Sciatic nerve (tissue), 2 donors: ENCODE data around the gene SNAP25. TPM values are rescaled to one million over a fixed set of nuclear protein-coding genes. Genes with fewer than 3 reads are reported as not detected.

Experiments
- ATAC-seq: fragments of 200-7000 bp; cut with Tn5 transposase; one replicate; pipeline ENCODE4 v1.9.1; 2020; ENCODE audit warnings: mild to moderate bottlenecking, moderate library complexity
- DNase-seq: peaks from one replicate; pipeline ENCODE4 v3.0.0-alpha.2; 2020; ENCODE audit warnings: low spot score
- intact Hi-C: fragments of 100-400 bp; cut with DNase I; formaldehyde crosslinking; loops from one replicate; pipeline ENCODE4 v1.14.2; 2022
- total RNA-seq: library from RNA; stranded (reverse); fragmentation: NEBNext Ultra II Directional; extraction: Animal tissue kit (Norgen Biotek cat#: 25700); gene quantifications from one replicate; pipeline ENCODE4 v1.2.1, GENCODE V29; 2021
- donor health status: DM: no; HTN: no; CAD: no.
- donor health status: DM: no; HTN: no; CAD: no.

Gene SNAP25
- total RNA-seq, 1 donor from 2014 or later, result 2.5 TPM

DNA sequence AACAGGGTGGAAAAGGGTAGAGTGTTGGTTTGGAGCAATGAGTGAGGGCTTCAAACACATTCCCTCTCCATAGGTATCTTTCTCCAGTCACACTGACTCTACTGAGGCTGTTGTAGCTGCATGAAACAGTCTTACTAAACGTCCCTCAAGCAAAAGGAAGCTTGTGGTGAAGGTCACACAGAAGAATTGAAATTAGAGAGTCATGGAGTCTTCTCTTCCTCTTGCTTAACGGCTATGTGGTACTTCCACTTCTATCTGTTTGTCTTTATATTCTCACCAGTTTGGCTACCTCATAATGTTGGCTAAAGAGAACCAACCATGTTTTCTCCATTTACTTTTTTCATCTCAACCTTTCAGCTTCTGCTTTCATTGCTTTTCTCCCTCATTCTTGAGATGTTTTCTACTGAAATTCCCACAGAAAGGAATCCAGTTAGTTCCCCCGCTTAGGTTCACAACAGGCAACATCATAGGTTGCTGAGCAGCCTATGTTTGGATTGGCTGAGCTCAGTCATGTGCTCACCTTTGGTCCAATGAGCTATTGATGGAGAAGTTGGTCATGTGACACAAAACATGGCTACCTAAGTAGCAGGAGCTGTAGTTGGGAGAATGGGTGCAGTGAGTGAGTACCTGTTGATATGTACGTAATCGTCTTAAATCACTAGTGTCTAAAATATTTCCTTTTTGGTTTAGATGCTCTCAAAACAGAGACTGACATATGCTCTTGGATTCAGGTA lies 99.8 kb downstream of the SNAP25 start:
- DNase-seq (no peak), ATAC-seq (no peak)
- intact Hi-C loops, result no loop called here

GRCh38 chr20:10319855-10320254 lies 101.2 kb downstream of the SNAP25 start:
- DNase-seq (no peak), ATAC-seq (no peak)
- intact Hi-C loops, result no loop called here

- ATAC-seq (peak; percentile 75), DNase-seq (no peak)
- intact Hi-C loops, result no loop called here
Observed at GRCh38 chr20:10321138-10321717, 102.6 kb downstream of the SNAP25 start.

DNA sequence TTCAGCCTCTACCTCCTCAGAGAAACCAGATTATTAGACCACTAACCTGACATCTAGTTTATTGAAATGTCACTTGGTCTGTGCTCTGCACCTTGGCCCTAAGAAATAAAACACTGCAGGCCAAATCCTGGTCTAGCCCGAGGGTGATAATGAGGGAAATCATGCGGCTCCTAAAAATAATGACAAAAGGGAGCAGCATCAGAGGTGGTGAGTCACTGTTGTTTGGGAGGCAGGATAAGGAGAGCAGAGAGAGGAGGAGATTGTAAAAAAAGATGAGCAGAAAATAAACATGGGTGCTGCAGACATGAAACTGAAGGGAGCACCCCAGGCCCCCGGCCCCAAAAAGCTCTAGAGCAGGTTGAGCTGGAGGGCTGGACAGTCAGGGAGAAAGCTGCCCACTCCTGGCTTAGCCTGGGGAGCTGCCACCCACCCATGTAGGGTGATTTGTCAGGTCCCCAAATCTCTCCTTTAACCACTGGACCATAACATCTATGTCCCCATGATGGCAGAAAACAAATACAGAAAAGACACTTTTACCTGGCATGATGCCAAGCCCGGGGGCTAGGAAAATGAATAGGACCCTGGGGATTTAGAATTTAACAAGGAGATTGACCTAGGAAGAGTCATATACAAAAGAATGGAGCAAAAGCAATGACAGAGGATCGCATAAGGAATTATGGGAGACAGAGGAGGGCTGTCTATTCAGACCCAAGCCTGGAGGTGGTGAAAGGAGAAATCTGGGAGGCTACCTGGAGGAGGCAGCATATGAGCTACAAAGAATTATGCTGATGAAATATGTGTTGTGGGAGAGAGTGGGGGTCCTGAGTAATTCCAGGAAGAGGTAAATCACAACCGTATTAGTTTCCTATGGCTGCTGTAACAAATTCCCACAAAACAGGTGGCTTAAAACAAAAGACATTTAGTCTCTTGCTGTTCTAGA lies 103.7 kb downstream of the SNAP25 start:
- intact Hi-C loops, result no loop called here
- DNase-seq (no peak), ATAC-seq (peak; percentile 43)

GRCh38 chr20:10323729-10324128 lies 105.1 kb downstream of the SNAP25 start:
- ATAC-seq (no peak), DNase-seq (no peak)
- intact Hi-C loops, result no loop called here

GRCh38 chr20:10324198-10324847 lies 105.7 kb downstream of the SNAP25 start:
- peak; percentile 57 for ATAC-seq

GRCh38 chr20:10328897-10329255 lies 110.2 kb downstream of the SNAP25 start:
- intact Hi-C loops, result no loop called here
- DNase-seq (no peak), ATAC-seq (no peak)

More at GRCh38 chr20:10324198-10324847, 105.7 kb downstream of the SNAP25 start:
- no peak for DNase-seq
- intact Hi-C loops, result no loop called here

DNA sequence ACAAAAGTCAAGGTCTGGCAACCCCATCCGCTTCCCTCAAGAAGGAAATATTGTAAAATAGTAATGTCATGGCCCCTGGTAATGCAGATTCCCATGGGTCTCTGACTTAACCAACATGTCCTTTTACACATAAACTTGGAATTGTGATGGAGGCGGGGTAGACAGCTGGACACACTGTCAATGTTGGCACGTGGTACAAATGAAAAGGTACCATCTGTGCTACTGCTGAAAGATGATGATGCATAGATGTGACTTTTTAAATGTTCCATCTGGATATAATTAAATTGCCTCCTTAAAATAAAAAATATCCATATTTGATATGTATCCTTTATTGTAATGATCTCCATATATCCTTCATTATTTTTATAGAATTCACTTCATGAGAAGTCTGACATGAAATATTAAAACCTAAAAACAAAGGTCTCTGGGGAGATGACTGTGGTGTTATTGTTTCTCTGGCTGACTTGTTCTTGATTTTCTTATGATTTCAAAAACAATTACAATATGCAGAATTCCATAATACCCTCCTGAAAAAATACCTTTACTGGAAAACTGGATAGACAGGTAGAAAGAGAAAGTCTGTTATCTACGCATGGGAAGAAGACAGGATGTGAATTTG lies 110.9 kb downstream of the SNAP25 start:
- DNase-seq, result no peak
- no peak for ATAC-seq
- intact Hi-C loops, result no loop called here

- ATAC-seq (no peak), DNase-seq (no peak)
- intact Hi-C loops, result no loop called here
Observed at GRCh38 chr20:10330071-10330470, 111.4 kb downstream of the SNAP25 start.

DNA sequence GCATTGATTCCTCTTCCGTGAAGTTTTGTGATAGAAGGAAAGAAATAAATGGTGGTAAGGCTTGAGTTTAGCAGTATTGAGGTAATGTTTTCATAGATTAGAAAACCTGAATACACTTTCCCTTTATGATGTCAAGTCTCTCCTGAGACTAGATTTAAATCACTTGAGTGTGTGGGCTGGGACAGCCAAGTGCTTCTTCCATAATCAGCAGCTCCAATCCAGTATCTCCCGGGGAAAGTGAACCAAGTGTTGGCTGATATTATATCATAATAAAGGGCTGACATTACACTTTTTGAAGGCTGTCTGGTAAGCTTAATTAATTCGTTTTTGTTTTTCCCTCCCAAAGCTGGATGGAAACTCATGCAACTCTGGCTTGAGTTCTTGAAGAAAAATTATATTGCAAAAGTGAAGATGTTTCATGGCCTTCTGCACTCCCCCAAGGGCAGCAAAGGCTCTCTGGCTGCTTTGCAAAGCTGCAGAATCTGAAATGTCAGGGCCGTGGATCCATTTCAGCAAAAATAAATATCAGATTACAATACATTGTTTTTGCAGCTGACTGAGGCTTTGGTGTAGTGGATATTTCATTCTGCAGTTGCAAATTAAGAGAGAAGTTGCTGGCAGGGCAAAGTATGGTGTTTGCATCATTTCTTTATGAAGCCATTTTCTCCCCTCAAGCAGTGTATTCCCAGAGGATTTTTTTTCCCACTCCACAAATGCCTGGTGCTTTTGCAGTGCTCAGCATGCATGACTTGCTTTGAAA lies 114.2 kb downstream of the SNAP25 start:
- ATAC-seq (peak; percentile 82), DNase-seq (no peak)
- intact Hi-C loops, result no loop called here

- no peak for DNase-seq
- intact Hi-C loops, result no loop called here
- peak; percentile 78 for ATAC-seq
Observed at GRCh38 chr20:10336959-10337729, 118.5 kb downstream of the SNAP25 start.

DNA sequence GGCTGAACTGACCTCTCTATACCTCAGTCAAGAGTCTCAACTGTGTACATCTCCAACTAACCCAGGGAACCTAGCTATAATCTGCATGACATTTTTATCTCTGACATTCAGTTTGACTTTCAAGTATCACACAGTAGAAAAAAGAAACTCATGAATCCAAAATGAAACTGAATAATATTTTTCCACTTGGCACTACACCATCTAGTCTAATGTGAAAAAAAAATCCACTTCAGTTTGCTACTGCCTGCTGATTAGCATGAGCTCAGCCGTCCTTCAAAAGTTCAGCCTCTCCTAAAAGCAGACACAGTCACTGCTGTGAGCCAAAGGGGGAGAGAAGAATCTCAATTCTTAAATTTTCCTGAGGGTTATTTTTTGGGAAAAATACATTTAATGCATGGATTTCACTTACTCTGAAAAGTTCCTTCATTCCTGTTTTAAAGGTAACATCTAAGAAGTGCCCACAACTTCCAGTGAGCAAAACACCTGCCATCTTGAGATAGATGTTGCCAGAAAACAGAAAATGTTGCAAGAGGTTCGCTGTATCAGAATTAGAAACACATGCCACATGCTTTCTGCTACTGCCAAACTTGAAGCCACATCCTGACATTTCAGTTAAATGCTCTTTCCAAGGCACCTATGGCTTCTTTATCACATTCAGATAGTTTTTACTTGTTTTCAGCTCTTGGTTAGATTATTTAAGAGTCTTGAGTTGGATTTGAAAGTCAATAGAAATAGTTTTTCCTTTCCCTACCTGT lies 120.0 kb downstream of the SNAP25 start:
- ATAC-seq, result no peak
- intact Hi-C loops, result no loop called here
- no peak for DNase-seq

DNA sequence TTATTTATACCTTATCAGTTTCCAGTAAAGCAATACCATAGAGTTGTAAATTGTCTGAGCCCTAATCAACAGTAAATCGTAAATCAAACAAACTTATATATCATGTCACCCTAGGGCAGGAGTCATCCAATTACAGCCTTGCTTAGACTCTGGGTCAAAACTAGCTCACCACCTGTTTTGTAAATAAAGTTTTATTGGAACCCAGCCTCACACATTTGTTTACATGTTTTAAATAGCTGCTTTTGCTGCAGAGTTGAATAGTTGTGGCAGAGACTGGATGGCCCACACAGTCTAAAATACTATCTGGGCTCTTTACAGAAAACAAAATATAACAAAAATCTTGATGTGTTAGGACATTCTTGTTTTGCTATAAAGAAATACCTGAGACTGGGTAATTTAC lies 121.0 kb downstream of the SNAP25 start:
- intact Hi-C loops, result no loop called here
- ATAC-seq (no peak), DNase-seq (no peak)

DNA sequence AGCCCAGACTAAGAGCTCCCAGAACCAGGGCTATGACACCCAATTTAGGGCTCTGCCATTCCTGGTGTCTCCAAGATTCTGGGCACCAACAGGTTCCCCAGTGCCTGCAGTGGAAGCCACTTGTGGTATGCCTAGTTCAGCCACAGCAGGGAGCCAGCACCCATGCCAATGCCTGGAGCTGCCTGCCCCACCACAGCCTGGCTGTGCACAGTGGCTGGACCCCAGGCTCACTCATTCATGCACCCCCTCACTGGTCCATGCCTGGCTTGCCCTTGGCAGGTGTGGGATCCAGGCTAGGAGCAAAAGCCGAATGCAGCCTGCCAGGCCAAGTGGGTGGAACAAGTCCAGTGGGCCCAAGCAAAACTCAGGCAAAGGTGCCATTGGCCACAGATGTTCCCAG lies 123.5 kb downstream of the SNAP25 start:
- DNase-seq (no peak), ATAC-seq (no peak)
- intact Hi-C loops, result no loop called here

DNA sequence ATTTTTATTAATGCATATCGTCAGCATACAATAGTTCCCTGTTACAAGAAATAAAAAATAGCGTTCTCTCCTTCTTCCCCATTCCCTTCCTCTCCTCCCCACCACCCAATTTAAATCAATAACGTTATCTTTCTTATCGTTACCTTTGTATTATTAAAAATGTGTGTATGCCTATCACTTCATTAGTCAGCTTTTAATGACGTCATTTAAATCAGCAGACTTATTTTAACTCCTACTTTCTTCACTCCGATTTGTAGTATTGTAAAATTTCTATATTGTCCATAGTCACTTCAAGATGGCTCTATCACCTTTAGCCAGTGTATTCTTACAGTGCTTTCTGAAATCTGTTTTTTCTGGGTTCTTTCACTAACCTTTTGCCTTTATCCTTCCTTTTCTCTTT lies 126.3 kb downstream of the SNAP25 start:
- ATAC-seq, result no peak
- no peak for DNase-seq
- intact Hi-C loops, result no loop called here

DNA sequence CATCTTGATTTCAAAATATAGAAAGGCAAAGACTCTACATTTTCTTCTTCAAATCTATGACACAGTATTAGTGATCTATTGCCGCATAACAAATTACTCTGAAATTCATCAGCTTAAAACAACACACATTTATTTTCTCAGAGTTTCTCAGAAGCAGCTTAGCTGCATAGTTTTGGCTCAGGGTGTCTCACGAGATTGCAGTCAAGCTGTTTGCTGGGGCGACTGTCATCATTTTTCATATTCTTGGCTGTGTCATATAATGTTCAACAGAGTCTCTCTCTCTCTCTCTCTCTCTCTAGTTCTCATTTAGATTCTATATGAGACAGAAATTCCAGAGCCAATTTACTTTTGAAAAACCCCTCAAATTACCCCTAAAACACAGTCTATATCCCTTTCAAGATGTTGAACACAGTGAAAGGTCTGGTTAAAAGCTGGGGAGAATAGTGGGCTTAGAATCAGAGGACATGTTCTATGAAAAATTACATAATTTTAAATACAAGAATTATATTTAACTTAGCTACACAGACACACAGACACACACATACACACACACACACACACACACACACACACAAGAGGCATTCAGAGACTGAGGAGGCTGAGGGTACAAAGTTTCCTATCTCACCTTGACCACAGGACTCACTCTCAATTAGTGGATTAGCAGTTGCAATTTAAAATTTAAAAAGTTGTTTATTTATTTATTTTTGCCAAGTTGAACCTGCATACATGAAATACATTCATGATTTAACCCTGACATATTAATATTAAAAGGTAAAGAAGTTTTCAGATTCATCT lies 128.7 kb downstream of the SNAP25 start:
- ATAC-seq (no peak), DNase-seq (no peak)
- intact Hi-C loops, result no loop called here
